H1 (cell line): ENCODE measurements around the gene HSPA1L. TPM values are rescaled to one million over a fixed set of nuclear protein-coding genes. Genes with fewer than 3 reads are reported as not detected.

Experiments used
- CTCF ChIA-PET: fragments of 300-600 bp; sonication (Branson Sonifier 250); formaldehyde crosslinking; loops from one replicate; lab custom pipeline; 2021; ENCODE audit not compliant: partially characterized antibody; lab: Charles Lee
- POLR2A ChIA-PET: fragments of 300-600 bp; sonication (Branson Sonifier 250); formaldehyde crosslinking; loops from one replicate; lab custom pipeline; 2021; ENCODE audit warnings: inconsistent platforms; ENCODE audit not compliant: partially characterized antibody; lab: Charles Lee
- DNase-seq, 2 experiments: peaks; one replicate each; pipeline versions ENCODE4 v3.0.0 to v3.0.0-alpha.2; 2010 to 2022; ENCODE audit warnings: low spot score in 2 of 2, low read depth in 1 of 2, mixed read lengths in 1 of 2
- FAIRE-seq: peaks from 2 replicates; lab custom pipeline; 2011; peaks lifted over from hg19 to GRCh38; lab: Jason Lieb, UNC
- H2AFZ ChIP-seq: 2 replicates; pipeline ENCODE4 v1.8.1; 2012; ENCODE audit warnings: low read length, inconsistent platforms
- H2AK5ac ChIP-seq: 2 replicates; pipeline ENCODE4 v1.6.1; 2013; ENCODE audit warnings: low read depth, low read length
- H2BK120ac ChIP-seq: replicated peaks from 2 replicates; pipeline ENCODE3; 2013; ENCODE audit warnings: low read depth, low read length, inconsistent platforms
- H2BK12ac ChIP-seq: 2 replicates; pipeline ENCODE4 v1.6.1; 2013; ENCODE audit warnings: low read depth, low read length
- H2BK15ac ChIP-seq: 2 replicates; pipeline ENCODE4 v1.6.1; 2013; ENCODE audit warnings: low read length
- H2BK20ac ChIP-seq: 2 replicates; pipeline ENCODE4 v1.6.1; 2013; ENCODE audit warnings: low read length
- H2BK5ac ChIP-seq: 2 replicates; pipeline ENCODE4 v1.6.1; 2013; ENCODE audit warnings: low read depth, low read length
- H3K14ac ChIP-seq: 2 replicates; pipeline ENCODE4 v1.6.1; 2013; ENCODE audit warnings: inconsistent platforms; ENCODE audit not compliant: insufficient read length
- H3K18ac ChIP-seq: 2 replicates; pipeline ENCODE4 v1.6.1; 2013; ENCODE audit warnings: low read length; ENCODE audit errors: extremely low read depth
- H3K23ac ChIP-seq: 2 replicates; pipeline ENCODE4 v1.6.1; 2013; ENCODE audit warnings: inconsistent platforms; ENCODE audit not compliant: insufficient read length
- H3K23me2 ChIP-seq: 2 replicates; pipeline ENCODE4 v1.6.1; 2013; ENCODE audit warnings: low read depth, low read length
- H3K27ac ChIP-seq: 2 replicates; pipeline ENCODE4 v1.6.1; 2011; ENCODE audit warnings: low read depth, low read length, inconsistent platforms
- H3K27me3 ChIP-seq, 4 experiments: replicated peaks in 1 of 4; 1 replicate in 1 of 4; 2 replicates in 3 of 4; pipeline versions ENCODE4 v1.6.1 to v1.8.1; 2011 to 2013; ENCODE audit warnings: low read length in 3 of 4, mild to moderate bottlenecking in 3 of 4, inconsistent platforms in 2 of 4, mixed read lengths in 2 of 4, moderate library complexity in 1 of 4; ENCODE audit not compliant: control insufficient read depth in 3 of 4, insufficient read depth in 3 of 4; ENCODE audit errors: extremely low read depth in 1 of 4
- H3K36me3 ChIP-seq, 4 experiments: 2 replicates each; pipeline versions ENCODE4 v1.6.1 to v1.8.1; 2011 to 2013; ENCODE audit warnings: mild to moderate bottlenecking in 4 of 4, low read length in 3 of 4, moderate library complexity in 2 of 4, control low read depth in 1 of 4, inconsistent platforms in 1 of 4; ENCODE audit not compliant: insufficient read depth in 4 of 4, control insufficient read depth in 2 of 4
- H3K4ac ChIP-seq: replicated peaks from 2 replicates; pipeline ENCODE3; 2013; ENCODE audit warnings: low read length, low read depth, mixed read lengths, inconsistent platforms; ENCODE audit not compliant: insufficient read length
- H3K4me1 ChIP-seq, 4 experiments: replicated peaks in 1 of 4; 1 replicate in 1 of 4; 2 replicates in 3 of 4; pipeline versions ENCODE4 v1.6.1 to v1.8.1; 2011 to 2013; ENCODE audit warnings: low read length in 3 of 4, inconsistent platforms in 2 of 4, mixed read lengths in 1 of 4; ENCODE audit not compliant: insufficient read depth in 4 of 4, control insufficient read depth in 3 of 4
- H3K4me2 ChIP-seq, 2 experiments: 2 replicates each; pipeline versions ENCODE4 v1.6.1 to v1.8.1; 2011 to 2013; ENCODE audit warnings: low read depth in 2 of 2, low read length in 2 of 2, control low read depth in 1 of 2, inconsistent platforms in 1 of 2, mild to moderate bottlenecking in 1 of 2; ENCODE audit not compliant: insufficient read depth in 1 of 2
- H3K4me3 ChIP-seq, 4 experiments: fragments of 200-600, 300-600 bp in 1 of 4; sonication (generic), shearing (Covaris generic), sonication (Bioruptor Twin) in 1 of 4; 2 replicates each; pipeline versions ENCODE4 v1.5.1 to v1.8.1; 2011 to 2016; ENCODE audit warnings: low read length in 4 of 4, low read depth in 3 of 4, control low read depth in 2 of 4, inconsistent platforms in 2 of 4, mild to moderate bottlenecking in 2 of 4, mixed read lengths in 1 of 4, moderate library complexity in 1 of 4; ENCODE audit not compliant: insufficient read depth in 2 of 4; ENCODE audit errors: extremely low read depth in 1 of 4
- H3K56ac ChIP-seq: replicated peaks from 2 replicates; pipeline ENCODE3; 2013; ENCODE audit warnings: low read depth, mild to moderate bottlenecking, mixed read lengths, low read length, inconsistent platforms; ENCODE audit not compliant: insufficient read length
- H3K79me1 ChIP-seq: 2 replicates; pipeline ENCODE4 v1.6.1; 2013; ENCODE audit warnings: low read depth, low read length, control low read depth
- H3K79me2 ChIP-seq, 2 experiments: 2 replicates each; pipeline versions ENCODE4 v1.6.1 to v1.8.1; 2012 to 2013; ENCODE audit warnings: low read length in 2 of 2, mild to moderate bottlenecking in 2 of 2, inconsistent platforms in 1 of 2; ENCODE audit not compliant: insufficient read depth in 2 of 2, control insufficient read depth in 1 of 2
- H3K9ac ChIP-seq, 4 experiments: replicated peaks in 1 of 4; 1 replicate in 1 of 4; 2 replicates in 3 of 4; pipeline versions ENCODE4 v1.6.1 to v1.8.1; 2011 to 2013; ENCODE audit warnings: low read depth in 3 of 4, low read length in 3 of 4, control low read depth in 2 of 4, mild to moderate bottlenecking in 2 of 4, moderate library complexity in 2 of 4, inconsistent platforms in 1 of 4; ENCODE audit errors: extremely low read depth in 1 of 4
- H3K9me3 ChIP-seq, 2 experiments: 2 replicates each; pipeline versions ENCODE4 v1.6.1 to v1.8.1; 2012 to 2013; ENCODE audit warnings: mild to moderate bottlenecking in 2 of 2, moderate library complexity in 2 of 2, control low read depth in 1 of 2, inconsistent platforms in 1 of 2, low read depth in 1 of 2, low read length in 1 of 2, mixed read lengths in 1 of 2; ENCODE audit not compliant: insufficient read depth in 2 of 2
- H4K20me1 ChIP-seq, 2 experiments: replicated peaks in 1 of 2; 2 replicates each; pipeline versions ENCODE3 to v1.8.1; 2011 to 2013; ENCODE audit warnings: inconsistent platforms in 2 of 2, low read length in 2 of 2, mild to moderate bottlenecking in 1 of 2; ENCODE audit not compliant: insufficient read depth in 2 of 2, control insufficient read depth in 1 of 2
- H4K5ac ChIP-seq: 2 replicates; pipeline ENCODE4 v1.6.1; 2013; ENCODE audit warnings: low read length, low read depth, mixed read lengths, inconsistent platforms; ENCODE audit not compliant: insufficient read length
- H4K8ac ChIP-seq: 2 replicates; pipeline ENCODE4 v1.8.0; 2013; ENCODE audit warnings: mild to moderate bottlenecking, moderate library complexity, low read length, inconsistent platforms; ENCODE audit not compliant: insufficient read depth; ENCODE audit errors: extremely low read depth
- H4K91ac ChIP-seq: replicated peaks from 2 replicates; pipeline ENCODE3; 2013; ENCODE audit warnings: low read length, mixed read lengths, inconsistent platforms; ENCODE audit not compliant: insufficient read length
- CHD2 ChIP-seq: IDR thresholded peaks from 2 replicates; pipeline ENCODE4 v1.6.1; 2012; ENCODE audit warnings: low read length, improper control_type of control experiment
- EZH2 ChIP-seq: fragments of 200-600 bp; sonication (generic); IDR thresholded peaks from 2 replicates; pipeline ENCODE4 v1.7.1; 2012; ENCODE audit warnings: low read depth, mild to moderate bottlenecking, moderate library complexity, low read length, inconsistent platforms; ENCODE audit not compliant: severe bottlenecking
- FOSL1 ChIP-seq: IDR thresholded peaks from 2 replicates; pipeline ENCODE4 v1.6.1; 2011; ENCODE audit warnings: mild to moderate bottlenecking, low read depth, low read length, moderate library complexity; ENCODE audit not compliant: insufficient read depth
- HDAC2 ChIP-seq, 2 experiments: fragments of 300-600 bp in 1 of 2; sonication (generic) in 1 of 2; IDR thresholded peaks; 2 replicates each; pipeline ENCODE4 v1.6.1; 2011 to 2012; ENCODE audit warnings: low read depth in 2 of 2, low read length in 2 of 2, mild to moderate bottlenecking in 2 of 2, moderate library complexity in 2 of 2, borderline replicate concordance in 1 of 2, inconsistent platforms in 1 of 2
- JUND ChIP-seq: IDR thresholded peaks from 2 replicates; pipeline ENCODE4 v1.6.1; 2011; ENCODE audit warnings: mild to moderate bottlenecking, improper control_type of control experiment, low read length
- POLR2A ChIP-seq, 2 experiments: IDR thresholded peaks; 1 replicate in 1 of 2; 2 replicates in 1 of 2; pipeline ENCODE4 v1.6.1; 2011; ENCODE audit warnings: low read depth in 2 of 2, low read length in 2 of 2, mild to moderate bottlenecking in 2 of 2; ENCODE audit errors: control extremely low read depth in 1 of 2
- SIN3A ChIP-seq, 2 experiments: IDR thresholded peaks in 1 of 2; conservative IDR thresholded peaks in 1 of 2; 2 replicates each; pipeline ENCODE4 v1.6.1; 2011 to 2012; ENCODE audit warnings: low read length in 2 of 2, improper control_type of control experiment in 1 of 2, low read depth in 1 of 2, mild to moderate bottlenecking in 1 of 2
- SRF ChIP-seq: IDR thresholded peaks from 2 replicates; pipeline ENCODE4 v1.6.1; 2011; ENCODE audit warnings: mild to moderate bottlenecking, low read depth, low read length, moderate library complexity
- YY1 ChIP-seq: IDR thresholded peaks from 2 replicates; pipeline ENCODE4 v1.6.1; 2011; ENCODE audit warnings: low read depth, mild to moderate bottlenecking, low read length
- WGBS, 2 experiments: shearing (Covaris generic) in 1 of 2; methylation state at CpG; one replicate each; pipeline versions ENCODE4 v1.1.6 to v1.1.7; 2013 to 2015; ENCODE audit warnings: low lambda C conversion rate in 2 of 2, mixed read lengths in 2 of 2, inconsistent platforms in 1 of 2, low coverage in 1 of 2, missing lambda C conversion rate in 1 of 2; ENCODE audit not compliant: insufficient replicate concordance in 2 of 2, insufficient coverage in 1 of 2, insufficient read length in 1 of 2; ENCODE audit errors: extremely low coverage in 1 of 2, missing lambda C conversion rate in 1 of 2; 5-methylcytosine and 5-hydroxymethylcytosine counted together
- polyA plus RNA-seq, 7 experiments: library from polyadenylated mRNA; depleted of rRNA in 3 of 7; stranded (reverse) in 5 of 7; unstranded in 2 of 7; fragments of >200 nt in 5 of 7; fragments of 200-250 nt in 2 of 7; gene quantifications; 1 replicate in 5 of 7; 2 replicates in 1 of 7; 4 replicates in 1 of 7; pipeline versions ENCODE4 v1.2.1 to v1.2.3, GENCODE V29; 2011 to 2013; ENCODE audit warnings: missing spikeins in 2 of 7, mixed read lengths in 2 of 7
- total RNA-seq: library from RNA; stranded (reverse); fragmentation: NEBNext Ultra II Directional; extraction: Animal tissue kit (Norgen Biotek cat#: 25700); gene quantifications from 2 replicates; pipeline ENCODE4 v1.2.1, GENCODE V29; 2021
- TF ChIP-seq, protein P1 (sequence below): IDR thresholded peaks from 2 replicates; pipeline ENCODE4 v1.6.1; 2012; ENCODE audit warnings: inconsistent platforms

The HSPA1L gene
- total and polyA plus RNA-seq, 2 of the 8 experiments (the other 6 are each of a cell fraction or from before 2014, with no cell fraction given), result 1.00 to 1.9 TPM

DNA sequence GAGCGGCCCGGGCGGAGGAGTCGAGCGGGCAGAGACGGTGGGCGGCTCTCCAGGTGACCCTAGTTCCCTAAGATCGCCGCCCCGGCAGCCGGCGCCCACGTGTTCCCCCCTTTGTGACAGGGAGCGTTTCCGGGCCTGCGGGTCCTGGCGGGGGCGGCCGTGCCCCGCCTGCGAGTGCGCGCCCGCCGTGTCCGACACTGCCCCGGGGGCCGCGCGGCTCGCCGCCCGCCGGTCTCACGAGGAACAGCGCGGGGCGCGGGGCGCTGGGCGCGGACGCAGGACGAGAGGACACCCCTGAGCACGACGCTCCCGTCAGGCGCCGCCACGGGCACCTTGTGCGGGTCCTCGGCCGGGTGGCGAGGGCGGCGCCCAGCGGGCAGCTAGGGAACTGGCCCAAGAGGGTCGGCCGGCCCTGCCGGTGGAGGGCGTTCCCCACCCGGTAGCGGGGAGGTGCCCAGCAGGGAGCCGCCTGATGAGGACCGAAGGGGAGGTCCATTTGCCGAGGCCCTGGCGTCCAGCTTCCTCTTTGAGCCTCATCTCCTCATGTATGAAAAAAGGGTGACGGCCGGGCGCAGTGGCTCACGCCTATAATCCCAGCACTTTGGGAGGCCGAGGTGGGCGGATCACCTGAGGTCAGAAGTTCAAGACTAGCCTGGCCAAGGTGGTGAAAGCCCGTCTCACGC is 19.3 kb downstream of the HSPA1L start, which contains the start of gene VARS1:
Gene VARS1 (minus strand): TSS at position 137 of the 683 bp plus-strand sequence. CDS start 535 bp downstream, outside the sequence.
- H3K79me1 ChIP-seq, result peaks cover 3% of the 10 kb centered on the region; the same call in 1 of the 2 replicates
- H3K9me3 ChIP-seq, result no peaks in the 10 kb centered on the region
- 4% methylated on average over 56 of the region's 75 CpGs; no CpG with 5 or more reads in 1 of the 2 experiments for WGBS, 2 experiments
- H3K4me2 ChIP-seq, result peak within 1 kb of the TSS; percentile 89 to 94
- peak within 1 kb of the TSS; percentile 98 for H4K5ac ChIP-seq
- peak within 1 kb of the TSS; percentile 99 for H4K8ac ChIP-seq
- H3K27ac ChIP-seq, result peak within 1 kb of the TSS; percentile 99
- FAIRE-seq, result no peak
- H3K23me2 ChIP-seq, result peaks cover 5% of the 10 kb centered on the region; the same call in 1 of the 2 replicates
- no peak within 1 kb of the TSS for H3K23ac ChIP-seq
- no peaks in the 10 kb centered on the region for H3K27me3 ChIP-seq
- no peak within 1 kb of the TSS for H2BK12ac ChIP-seq
- H3K18ac ChIP-seq, result peak within 1 kb of the TSS; percentile 99
- peak within 1 kb of the TSS; percentile 86 for H3K56ac ChIP-seq
- peaks cover 0 to 2% (median under 1%) of the 10 kb centered on the region in 4 experiments; a peak in 3 of 7 replicates for H3K4me1 ChIP-seq
- ChIA-PET POLR2A (interaction anchor here (0.6 to 7.6 kb wide), 40 partner anchors 9 to 255 kb away, joined by 3 to 81 read pairs (median 4); partner anchors contain the start of genes ABHD16A, BAG6, DXO and EHMT2), CTCF (interaction anchor here (0.5 to 5.9 kb wide), 25 partner anchors 9 to 157 kb away, joined by 3 to 28 read pairs (median 3); partner anchors contain the start of genes HSPA1A, HSPA1B, HSPA1L and LSM2)
- H2BK20ac ChIP-seq, result no peak within 1 kb of the TSS
- peak in 1 of 2 experiments; percentile 96 for DNase-seq
- peaks cover 1 to 6% of the 10 kb centered on the region in 2 experiments for H4K20me1 ChIP-seq
- H3K4me3 ChIP-seq, result peak within 1 kb of the TSS; percentile 82 to 95 (median 90)
- no peak within 1 kb of the TSS for H2AFZ ChIP-seq
- H2BK15ac ChIP-seq, result peak within 1 kb of the TSS; percentile 99; the same call in 1 of the 2 replicates
- no peak within 1 kb of the TSS for H3K14ac ChIP-seq
- H3K4ac ChIP-seq, result peak within 1 kb of the TSS; percentile 78
- peak within 1 kb of the TSS; percentile 99 for H4K91ac ChIP-seq
- H2AK5ac ChIP-seq, result no peak within 1 kb of the TSS
- H2BK120ac ChIP-seq, result peak within 1 kb of the TSS; percentile 75
- H3K79me2 ChIP-seq, result peaks cover 0 to 19% of the 10 kb centered on the region in 2 experiments; a peak in 2 of 4 replicates
- H2BK5ac ChIP-seq, result peak within 1 kb of the TSS; percentile 73
- H3K9ac ChIP-seq, result peak within 1 kb of the TSS; percentile 77 to 99 (median 95)
- H3K36me3 ChIP-seq, result peaks cover 2 to 28% (median 12%) of the 10 kb centered on the region in 4 experiments; a peak in 6 of 8 replicates
- TF ChIP-seq, protein P1, sequence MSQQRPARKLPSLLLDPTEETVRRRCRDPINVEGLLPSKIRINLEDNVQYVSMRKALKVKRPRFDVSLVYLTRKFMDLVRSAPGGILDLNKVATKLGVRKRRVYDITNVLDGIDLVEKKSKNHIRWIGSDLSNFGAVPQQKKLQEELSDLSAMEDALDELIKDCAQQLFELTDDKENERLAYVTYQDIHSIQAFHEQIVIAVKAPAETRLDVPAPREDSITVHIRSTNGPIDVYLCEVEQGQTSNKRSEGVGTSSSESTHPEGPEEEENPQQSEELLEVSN, result peak; percentile 51; the same call in 1 of the 2 replicates
- TF ChIP-seq JUND, result no peak; the same call in 1 of the 2 replicates
- TF ChIP-seq FOSL1, result no peak
- TF ChIP-seq POLR2A (IDR thresholded peaks at IDR 0.05; ENCODE audit: control extremely low read depth in 1 of 2, low read depth in 2 of 2, low read length in 2 of 2), result peak in 1 of 2 experiments; percentile 72; a peak in 2 of 3 replicates
- TF ChIP-seq YY1, result peak; percentile 28; the same call in 1 of the 2 replicates
- 0 out of 2 replicates have a peak, but pooled peaks have one; percentile 0 for TF ChIP-seq SRF
- no peak for TF ChIP-seq EZH2
- TF ChIP-seq HDAC2 (IDR thresholded peaks at IDR 0.05; ENCODE audit: borderline replicate concordance in 1 of 2, low read depth in 2 of 2, low read length in 2 of 2), result peak; percentile 4 to 66; a peak in 1 of 4 replicates
- peak; percentile 50; the same call in 1 of the 2 replicates for TF ChIP-seq CHD2
- peak; percentile 69 to 96 for TF ChIP-seq SIN3A (conservative IDR thresholded peaks at IDR 0.05 in 1 of 2, IDR thresholded peaks at IDR 0.05 in 1 of 2; ENCODE audit: low read depth in 1 of 2, low read length in 2 of 2)
